Loucy (cell line): Measurements from ENCODE around the gene ASTN2.

Source experiments
- H2AFZ ChIP-seq: fragments of 200-600 bp; sonication (generic); 2 replicates; pipeline ENCODE4 v1.6.0; 2016; ENCODE audit warnings: antibody characterized with exemption, mild to moderate bottlenecking, low read length, moderate library complexity
- H3F3A ChIP-seq: fragments of 200-600 bp; 2 replicates; pipeline ENCODE4 v1.6.0; 2016; ENCODE audit warnings: antibody characterized with exemption, low read depth, mild to moderate bottlenecking
- H3K27me3 ChIP-seq: fragments of 200-600 bp; sonication (generic); 2 replicates; pipeline ENCODE4 v1.6.1; 2014; ENCODE audit warnings: low read length, mild to moderate bottlenecking; ENCODE audit not compliant: insufficient read depth, poor library complexity, severe bottlenecking
- H3K36me3 ChIP-seq: fragments of 200-600 bp; sonication (generic); 2 replicates; pipeline ENCODE4 v1.6.1; 2016; ENCODE audit warnings: low read length; ENCODE audit not compliant: insufficient read depth
- H3K4me1 ChIP-seq: fragments of 200-600 bp; sonication (generic); 2 replicates; pipeline ENCODE4 v1.5.1; 2014; ENCODE audit warnings: low read length, mild to moderate bottlenecking; ENCODE audit not compliant: insufficient read depth, poor library complexity, severe bottlenecking
- H3K4me2 ChIP-seq: fragments of 200-600 bp; sonication (generic); 2 replicates; pipeline ENCODE4 v1.6.0; 2014; ENCODE audit warnings: antibody characterized with exemption, low read length, low read depth, mild to moderate bottlenecking; ENCODE audit not compliant: poor library complexity, severe bottlenecking
- H3K4me3 ChIP-seq: fragments of 200-600 bp; sonication (generic); 2 replicates; pipeline ENCODE4 v1.5.1; 2014; ENCODE audit warnings: low read length, mild to moderate bottlenecking, mixed read lengths; ENCODE audit not compliant: poor library complexity, severe bottlenecking
- H3K79me2 ChIP-seq: fragments of 200-600 bp; sonication (generic); 2 replicates; pipeline ENCODE4 v1.6.1; 2014; ENCODE audit warnings: low read length; ENCODE audit not compliant: insufficient read depth
- H3K9ac ChIP-seq: fragments of 200-600 bp; sonication (generic); 2 replicates; pipeline ENCODE4 v1.6.0; 2014; ENCODE audit warnings: mild to moderate bottlenecking, low read depth, low read length, moderate library complexity; ENCODE audit not compliant: poor library complexity, severe bottlenecking
- H3K9me2 ChIP-seq: fragments of 200-600 bp; sonication (generic); replicated peaks from 2 replicates; pipeline ENCODE4 v1.6.1; 2016; ENCODE audit warnings: low read depth, low read length, mixed read lengths
- H3K9me3 ChIP-seq: fragments of 200-600 bp; sonication (generic); 2 replicates; pipeline ENCODE4 v1.6.1; 2014; ENCODE audit warnings: mild to moderate bottlenecking, antibody characterized with exemption, low read length, low read depth; ENCODE audit not compliant: insufficient read depth
- H4K20me1 ChIP-seq: fragments of 200-600 bp; sonication (generic); 2 replicates; pipeline ENCODE4 v1.6.0; 2014; ENCODE audit warnings: antibody characterized with exemption, low read length, mild to moderate bottlenecking; ENCODE audit not compliant: insufficient read depth, poor library complexity, severe bottlenecking
- EZH2phosphoT487 ChIP-seq: fragments of 200-600 bp; IDR thresholded peaks from 2 replicates; pipeline ENCODE4 v1.6.1; 2018; ENCODE audit warnings: antibody characterized with exemption, mild to moderate bottlenecking, moderate library complexity, borderline replicate concordance
- TF ChIP-seq, protein P1 (sequence below): fragments of 200-600 bp; sonication (generic); conservative IDR thresholded peaks from 2 replicates; pipeline ENCODE4 v1.5.1; 2014; ENCODE audit warnings: mild to moderate bottlenecking, antibody characterized with exemption, low read length

The ASTN2 gene

DNA sequence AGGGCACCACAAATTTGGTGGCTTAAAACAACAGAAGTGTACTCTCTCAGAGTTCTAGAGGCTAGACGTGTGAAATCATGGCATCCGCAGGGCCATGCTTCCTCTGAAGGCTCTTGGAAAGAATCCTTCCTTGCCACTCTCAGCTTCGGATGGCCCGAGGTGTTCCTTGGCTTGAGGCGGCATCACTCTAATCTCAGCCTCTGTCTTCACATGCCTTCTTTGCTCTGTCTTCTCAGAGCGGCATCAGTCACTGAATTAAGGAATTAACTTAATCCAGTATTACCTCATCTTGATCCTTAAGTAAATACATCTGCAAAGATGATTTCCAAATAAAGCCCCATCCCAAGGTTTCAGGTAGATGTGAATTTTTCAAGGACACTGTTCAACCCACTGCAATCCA lies 938.9 kb downstream of the ASTN2 start:
- Histone ChIP-seq H3K27me3 (no peaks in the 10 kb centered on the region), H3K9ac (no peak overlapping the region), H3K4me2 (no peak overlapping the region), H2AFZ (no peak overlapping the region), H3K9me2 (no peaks in the 10 kb centered on the region), H3K4me1 (no peaks in the 10 kb centered on the region), H3K4me3 (no peak overlapping the region), H3F3A (no peaks in the 10 kb centered on the region), H4K20me1 (no peaks in the 10 kb centered on the region), H3K9me3 (no peaks in the 10 kb centered on the region), H3K36me3 (no peaks in the 10 kb centered on the region), H3K79me2 (no peaks in the 10 kb centered on the region)
- TF ChIP-seq, protein P1, sequence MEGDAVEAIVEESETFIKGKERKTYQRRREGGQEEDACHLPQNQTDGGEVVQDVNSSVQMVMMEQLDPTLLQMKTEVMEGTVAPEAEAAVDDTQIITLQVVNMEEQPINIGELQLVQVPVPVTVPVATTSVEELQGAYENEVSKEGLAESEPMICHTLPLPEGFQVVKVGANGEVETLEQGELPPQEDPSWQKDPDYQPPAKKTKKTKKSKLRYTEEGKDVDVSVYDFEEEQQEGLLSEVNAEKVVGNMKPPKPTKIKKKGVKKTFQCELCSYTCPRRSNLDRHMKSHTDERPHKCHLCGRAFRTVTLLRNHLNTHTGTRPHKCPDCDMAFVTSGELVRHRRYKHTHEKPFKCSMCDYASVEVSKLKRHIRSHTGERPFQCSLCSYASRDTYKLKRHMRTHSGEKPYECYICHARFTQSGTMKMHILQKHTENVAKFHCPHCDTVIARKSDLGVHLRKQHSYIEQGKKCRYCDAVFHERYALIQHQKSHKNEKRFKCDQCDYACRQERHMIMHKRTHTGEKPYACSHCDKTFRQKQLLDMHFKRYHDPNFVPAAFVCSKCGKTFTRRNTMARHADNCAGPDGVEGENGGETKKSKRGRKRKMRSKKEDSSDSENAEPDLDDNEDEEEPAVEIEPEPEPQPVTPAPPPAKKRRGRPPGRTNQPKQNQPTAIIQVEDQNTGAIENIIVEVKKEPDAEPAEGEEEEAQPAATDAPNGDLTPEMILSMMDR, result no peak
- TF ChIP-seq EZH2phosphoT487, result no peak

DNA sequence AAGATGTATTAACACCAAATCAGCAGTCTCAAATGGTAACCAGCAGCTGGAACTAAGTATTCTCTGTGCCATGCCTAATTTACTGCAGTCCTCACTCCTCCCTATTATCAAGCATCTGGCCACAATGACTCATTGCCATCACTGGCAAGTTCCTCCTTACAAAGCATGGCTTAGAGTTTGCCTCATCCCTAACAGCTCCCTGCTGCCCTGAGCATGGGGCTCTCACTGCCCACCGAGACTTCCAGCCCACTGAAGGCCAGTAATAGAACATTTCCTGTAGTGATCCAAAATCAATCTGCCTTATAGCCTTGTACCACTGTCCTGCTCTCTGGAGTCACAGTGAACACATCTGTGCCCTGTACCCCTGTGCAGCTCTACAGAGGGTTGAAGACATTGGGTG lies 939.7 kb downstream of the ASTN2 start:
- no peaks in the 10 kb centered on the region for H3K4me1 ChIP-seq
- no peaks in the 10 kb centered on the region for H3K9me3 ChIP-seq
- H3K79me2 ChIP-seq, result no peaks in the 10 kb centered on the region
- H3K27me3 ChIP-seq, result no peaks in the 10 kb centered on the region
- H3F3A ChIP-seq, result no peaks in the 10 kb centered on the region
- no peak overlapping the region for H3K9ac ChIP-seq
- no peaks in the 10 kb centered on the region for H3K36me3 ChIP-seq
- no peaks in the 10 kb centered on the region for H4K20me1 ChIP-seq
- no peaks in the 10 kb centered on the region for H3K9me2 ChIP-seq
- no peak overlapping the region for H2AFZ ChIP-seq
- TF ChIP-seq, protein P1, result no peak
- no peak for TF ChIP-seq EZH2phosphoT487
- no peak overlapping the region for H3K4me2 ChIP-seq
- no peak overlapping the region for H3K4me3 ChIP-seq

DNA sequence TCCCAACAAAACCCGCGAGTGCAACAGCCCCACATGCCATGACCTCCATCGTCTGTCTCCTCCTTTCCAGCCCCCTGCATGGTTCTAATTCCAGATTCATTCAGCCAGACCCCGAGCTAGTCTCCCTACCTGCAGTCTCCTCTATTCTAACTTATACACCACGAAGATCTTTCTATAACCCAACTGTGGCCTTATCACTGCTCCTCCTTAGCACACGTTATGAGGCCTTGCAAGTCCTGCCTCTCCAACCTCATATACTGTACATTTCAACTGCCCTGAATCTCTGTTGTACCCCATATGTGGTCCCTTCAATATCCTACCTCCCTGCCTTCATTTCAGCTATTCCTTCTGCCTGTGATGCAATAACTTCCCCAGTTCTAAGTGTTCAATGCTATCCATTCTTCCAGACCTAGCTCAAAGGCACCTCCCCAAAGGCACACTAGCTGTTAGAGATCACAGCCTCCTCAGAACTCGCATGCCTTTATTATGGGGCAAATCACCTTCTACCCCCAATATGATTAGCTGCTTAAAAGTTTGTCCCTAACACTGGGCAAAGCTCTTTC lies 942.8 kb downstream of the ASTN2 start:
- H3K9me3 ChIP-seq, result no peaks in the 10 kb centered on the region
- no peaks in the 10 kb centered on the region for H3K9me2 ChIP-seq
- no peak overlapping the region for H2AFZ ChIP-seq
- TF ChIP-seq EZH2phosphoT487, result no peak
- TF ChIP-seq, protein P1, result no peak
- no peaks in the 10 kb centered on the region for H3K27me3 ChIP-seq
- H3K79me2 ChIP-seq, result no peaks in the 10 kb centered on the region
- H3F3A ChIP-seq, result no peaks in the 10 kb centered on the region
- no peaks in the 10 kb centered on the region for H3K4me1 ChIP-seq
- H4K20me1 ChIP-seq, result no peaks in the 10 kb centered on the region
- no peak overlapping the region for H3K9ac ChIP-seq
- H3K36me3 ChIP-seq, result no peaks in the 10 kb centered on the region
- no peak overlapping the region for H3K4me3 ChIP-seq
- H3K4me2 ChIP-seq, result no peak overlapping the region
